Gastrocnemius medialis (tissue), 4 donors: Measurements from ENCODE around the gene HTT. TPM values are rescaled to one million over a fixed set of nuclear protein-coding genes. Genes with fewer than 3 reads are reported as not detected.

ENCODE experiments used
- ATAC-seq, 2 donors: fragments of 150-250 bp; one replicate each; pipeline ENCODE4 v1.9.1; 2016
- DNase-seq, 2 donors: peaks; one replicate each; pipeline ENCODE4 v3.0.0-alpha.2; 2019
- H3K27ac ChIP-seq, 4 donors: fragments of 200-600 bp; sonication (generic); 1 replicate in 1 of 4; 2 replicates in 3 of 4; pipeline ENCODE4 v1.5.1; 2016 to 2018; ENCODE audit warnings: mild to moderate bottlenecking in 2 of 4, moderate library complexity in 1 of 4
- H3K27me3 ChIP-seq, 3 donors: fragments of 200-600 bp; sonication (generic) in 2 of 3; 1 replicate in 1 of 3; 2 replicates in 2 of 3; pipeline versions ENCODE4 v1.5.1 to v1.6.0; 2016 to 2019; ENCODE audit warnings: mild to moderate bottlenecking in 1 of 3, moderate library complexity in 1 of 3
- H3K36me3 ChIP-seq, 2 donors: fragments of 200-600 bp; sonication (generic) in 1 of 2; one replicate each; pipeline ENCODE4 v1.5.1; 2017 to 2018
- H3K4me1 ChIP-seq, 2 donors: fragments of 200-600 bp; sonication (generic) in 1 of 2; one replicate each; pipeline ENCODE4 v1.5.1; 2016 to 2017; ENCODE audit warnings: mild to moderate bottlenecking in 2 of 2
- H3K4me3 ChIP-seq, 4 donors: fragments of 200-600 bp; sonication (generic) in 3 of 4; 1 replicate in 1 of 4; 2 replicates in 3 of 4; pipeline ENCODE4 v1.5.1; 2016 to 2019; ENCODE audit warnings: mild to moderate bottlenecking in 2 of 4
- H3K9me3 ChIP-seq, 3 donors: fragments of 200-600 bp; sonication (generic) in 2 of 3; 1 replicate in 1 of 3; 2 replicates in 2 of 3; pipeline ENCODE4 v1.5.1; 2016 to 2019
- CTCF ChIP-seq, 5 experiments: fragments of 450-650 bp in 3 of 5; fragments of 200-600 bp in 2 of 5; sonication (generic) in 2 of 5; IDR thresholded peaks in 4 of 5; conservative IDR thresholded peaks in 1 of 5; 1 replicate in 4 of 5; 2 replicates in 1 of 5; pipeline ENCODE4 v1.5.1; 2016 to 2019; ENCODE audit warnings: antibody characterized with exemption in 5 of 5, mild to moderate bottlenecking in 3 of 5, moderate library complexity in 3 of 5
- POLR2A ChIP-seq, 2 donors: fragments of 450-650 bp; IDR thresholded peaks; one replicate each; pipeline ENCODE4 v1.6.1; 2017; ENCODE audit warnings: antibody characterized with exemption in 2 of 2, mild to moderate bottlenecking in 2 of 2, moderate library complexity in 2 of 2
- in situ Hi-C, 4 donors: fragments of 200-750 bp; cut with MboI; loops; one replicate each; pipeline versions ENCODE4 v1.15.0 to v1.8.0; 2017; ENCODE audit warnings: low sequenced_read_pairs in 4 of 4
- intact Hi-C: fragments of 100-400 bp; cut with DNase I; formaldehyde crosslinking; loops from one replicate; pipeline ENCODE4 v1.15.1; 2023; ENCODE audit warnings: low total_unique reads
- total RNA-seq, 4 donors: library from RNA; depleted of rRNA; stranded (reverse); fragments of >200 nt; gene quantifications; one replicate each; pipeline versions ENCODE4 v1.1.0 to v1.2.3, GENCODE V29; 2016

The HTT gene
- total RNA-seq, 4 donors from 2014 or later = 23.5 to 73.0 (median 51.1) TPM

- no peaks in the 10 kb centered on the region for H3K36me3 ChIP-seq
- H3K27me3 ChIP-seq = no peaks in the 10 kb centered on the region
- ATAC-seq = peak; percentile 23 to 51
- TF ChIP-seq CTCF (IDR thresholded peaks at IDR 0.05 in 4 of 5, conservative IDR thresholded peaks at IDR 0.05 in 1 of 5) = no peak
- no peak for TF ChIP-seq POLR2A (IDR thresholded peaks at IDR 0.05)
- no peak for DNase-seq
- in situ Hi-C loops = no loop called here
- intact Hi-C loops = no loop called here
- peak overlapping the region; percentile 54 to 70 (median 62) for H3K27ac ChIP-seq
- H3K4me3 ChIP-seq = peak overlapping the region in 2 of 4 donors; percentile 1 to 24
- peaks cover 13 to 15% of the 10 kb centered on the region in 2 donors for H3K4me1 ChIP-seq
- H3K9me3 ChIP-seq = no peaks in the 10 kb centered on the region
Observed at GRCh38 chr4:3269105-3269927, 194.8 kb downstream of the HTT start.

- Histone ChIP-seq H3K27me3 (no peaks in the 10 kb centered on the region), H3K36me3 (no peaks in the 10 kb centered on the region), H3K27ac (peak overlapping the region; percentile 54 to 70 (median 62)), H3K9me3 (no peaks in the 10 kb centered on the region), H3K4me3 (peak overlapping the region in 2 of 4 donors; percentile 1 to 24), H3K4me1 (peaks cover 13 to 15% of the 10 kb centered on the region in 2 donors)
- DNase-seq = peak; percentile 58 to 85
- in situ Hi-C loops = no loop called here
- ATAC-seq = peak; percentile 81 to 92
- TF ChIP-seq CTCF (IDR thresholded peaks at IDR 0.05 in 4 of 5, conservative IDR thresholded peaks at IDR 0.05 in 1 of 5) (no peak), POLR2A (IDR thresholded peaks at IDR 0.05) (no peak)
- intact Hi-C loops = no loop called here
Observed at GRCh38 chr4:3269991-3270611, 195.6 kb downstream of the HTT start.

GRCh38 chr4:3271131-3271530, 196.7 kb downstream of the HTT start:
- in situ Hi-C loops = no loop called here

GRCh38 chr4:3276986-3277385, 202.5 kb downstream of the HTT start:
- ATAC-seq = no peak

More at GRCh38 chr4:3271131-3271530, 196.7 kb downstream of the HTT start:
- intact Hi-C loops = no loop called here
- H3K27me3 ChIP-seq = no peaks in the 10 kb centered on the region
- no peak overlapping the region for H3K4me3 ChIP-seq
- no peak for TF ChIP-seq POLR2A (IDR thresholded peaks at IDR 0.05)
- TF ChIP-seq CTCF (IDR thresholded peaks at IDR 0.05 in 4 of 5, conservative IDR thresholded peaks at IDR 0.05 in 1 of 5) = no peak
- DNase-seq (no peak), ATAC-seq (no peak)
- H3K9me3 ChIP-seq = no peaks in the 10 kb centered on the region
- no peak overlapping the region for H3K27ac ChIP-seq
- peaks cover 13 to 15% of the 10 kb centered on the region in 2 donors for H3K4me1 ChIP-seq
- no peaks in the 10 kb centered on the region for H3K36me3 ChIP-seq

More at GRCh38 chr4:3276986-3277385, 202.5 kb downstream of the HTT start:
- Histone ChIP-seq H3K4me3 (no peak overlapping the region), H3K9me3 (no peaks in the 10 kb centered on the region), H3K27ac (no peak overlapping the region), H3K27me3 (no peaks in the 10 kb centered on the region), H3K4me1 (no peaks in the 10 kb centered on the region), H3K36me3 (no peaks in the 10 kb centered on the region)
- DNase-seq = no peak
- TF ChIP-seq POLR2A (IDR thresholded peaks at IDR 0.05) = no peak
- no peak for TF ChIP-seq CTCF (IDR thresholded peaks at IDR 0.05 in 4 of 5, conservative IDR thresholded peaks at IDR 0.05 in 1 of 5)
- intact Hi-C loops (no loop called here), in situ Hi-C loops (no loop called here)
